GM13976 (cell line): ENCODE results near the gene CFAP299.
"Not testable (repeated sequence)": the region's sequence is repeated elsewhere in the genome, so short reads cannot be mapped to it uniquely, and the experiment has no call there.

ENCODE experiments used
- DNase-seq: peaks from one replicate; pipeline ENCODE4 v3.0.0; 2012; ENCODE audit warnings: low spot score
- CTCF ChIP-seq: IDR thresholded peaks from 2 replicates; pipeline ENCODE4 v1.5.1; 2012; ENCODE audit warnings: borderline replicate concordance, mild to moderate bottlenecking; ENCODE audit not compliant: insufficient read depth; ENCODE audit errors: extremely low read depth, missing control alignments, control extremely low read depth
- in situ Hi-C: fragments of 300-500 bp; cut with MboI; formaldehyde crosslinking; loops from one replicate; pipeline ENCODE4 v1.12.0; 2022; ENCODE audit warnings: low sequenced_read_pairs, mixed read lengths, inconsistent platforms; ENCODE audit not compliant: unreplicated experiment

The CFAP299 gene

DNA sequence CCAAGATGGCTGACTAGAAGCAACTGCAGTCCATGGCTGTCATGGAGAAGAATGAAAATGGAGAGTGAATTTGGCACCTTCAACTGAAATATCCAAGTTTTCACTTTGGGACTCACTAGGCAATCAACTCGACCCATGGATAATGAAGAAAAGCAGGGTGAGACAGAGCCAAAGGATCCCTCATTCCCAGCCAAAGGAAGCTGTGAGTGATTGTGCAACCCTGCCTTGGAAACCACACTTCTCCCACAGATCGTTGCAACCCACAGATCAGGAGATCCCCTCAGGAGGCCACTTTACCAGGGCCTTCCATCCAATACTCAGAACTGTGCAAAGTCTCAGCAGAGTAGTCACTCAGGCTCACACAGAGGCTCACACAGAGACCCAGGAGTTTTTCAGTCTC is 4.5 kb downstream of the CFAP299 start:
- in situ Hi-C loops, result no loop called here
- TF ChIP-seq CTCF, result no peak
- no peak for DNase-seq

DNA sequence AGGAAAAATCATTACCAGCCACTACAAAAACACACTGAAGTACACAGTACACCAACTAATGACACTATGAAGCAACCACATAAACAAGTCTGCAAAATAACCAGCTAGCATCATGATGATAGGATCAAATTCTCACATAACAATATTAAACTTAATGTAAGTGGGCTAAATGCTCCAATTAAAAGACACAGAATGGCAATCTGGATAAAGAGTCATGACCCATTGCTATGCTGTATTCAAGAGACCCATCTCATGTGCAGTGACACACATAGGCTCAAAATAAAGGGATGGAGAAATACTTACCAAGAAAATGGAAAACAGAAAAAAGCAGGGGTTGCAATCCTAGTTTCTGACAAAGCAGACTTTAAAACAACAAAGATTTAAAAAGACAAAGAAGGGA is 7.2 kb downstream of the CFAP299 start:
- in situ Hi-C loops, DNase-seq: not testable (repeated sequence)

- DNase-seq, result no peak
- TF ChIP-seq CTCF, result no peak
- in situ Hi-C loops, result no loop called here
Measured at GRCh38 chr4:80343887-80344286, 8.4 kb downstream of the CFAP299 start.

DNA sequence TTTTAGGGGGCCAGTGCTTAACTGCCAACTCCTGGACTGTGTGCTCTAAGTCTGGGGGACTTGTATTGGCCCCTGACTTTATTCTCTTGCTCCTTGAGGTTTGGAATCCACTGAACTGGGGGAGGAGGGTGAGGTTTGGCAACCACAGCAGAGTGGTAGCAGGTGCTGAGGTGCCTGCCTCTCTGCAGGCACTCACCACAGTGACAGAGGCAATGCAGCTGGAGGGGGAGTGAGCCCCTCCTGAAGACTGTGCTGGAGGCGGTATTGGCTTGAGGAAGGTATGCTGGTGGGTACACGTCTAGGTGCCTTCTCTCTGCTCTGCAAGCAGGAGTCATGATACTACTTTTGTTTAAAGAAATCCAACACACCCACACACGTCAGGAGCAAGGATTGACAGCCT is 24.6 kb downstream of the CFAP299 start:
- DNase-seq, result no peak
- in situ Hi-C loops, result loop anchor here (25.0 kb wide), 1 partner anchor 977 kb away; no protein-coding TSS in a partner anchor
- no peak for TF ChIP-seq CTCF

DNA sequence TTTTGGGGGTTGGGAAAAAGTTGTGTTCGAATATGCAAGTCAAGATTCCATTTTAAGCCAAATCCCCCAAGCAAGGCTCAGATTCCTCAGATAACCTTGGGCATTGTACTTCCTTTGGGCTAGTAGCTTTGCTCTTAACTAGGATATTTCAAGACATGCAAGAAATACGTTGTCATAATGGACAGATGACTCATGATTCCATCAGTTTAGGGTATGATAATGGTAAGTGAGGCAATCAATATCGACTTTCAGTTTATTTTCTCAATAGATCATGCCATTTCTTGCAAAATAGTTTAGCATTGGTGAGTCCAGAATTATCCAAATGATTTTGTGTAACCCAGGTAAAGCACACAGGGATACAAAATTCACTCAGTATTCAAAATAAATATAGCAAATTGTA is 25.4 kb downstream of the CFAP299 start:
- in situ Hi-C loops, result loop anchor here (25.0 kb wide), 1 partner anchor 976 kb away; no protein-coding TSS in a partner anchor
- no peak for DNase-seq
- TF ChIP-seq CTCF, result no peak

- peak; percentile 32 for DNase-seq
- no peak for TF ChIP-seq CTCF
- in situ Hi-C loops, result loop anchor here (25.0 kb wide), 1 partner anchor 976 kb away; no protein-coding TSS in a partner anchor
Measured at GRCh38 chr4:80361329-80361900, 25.9 kb downstream of the CFAP299 start.

DNA sequence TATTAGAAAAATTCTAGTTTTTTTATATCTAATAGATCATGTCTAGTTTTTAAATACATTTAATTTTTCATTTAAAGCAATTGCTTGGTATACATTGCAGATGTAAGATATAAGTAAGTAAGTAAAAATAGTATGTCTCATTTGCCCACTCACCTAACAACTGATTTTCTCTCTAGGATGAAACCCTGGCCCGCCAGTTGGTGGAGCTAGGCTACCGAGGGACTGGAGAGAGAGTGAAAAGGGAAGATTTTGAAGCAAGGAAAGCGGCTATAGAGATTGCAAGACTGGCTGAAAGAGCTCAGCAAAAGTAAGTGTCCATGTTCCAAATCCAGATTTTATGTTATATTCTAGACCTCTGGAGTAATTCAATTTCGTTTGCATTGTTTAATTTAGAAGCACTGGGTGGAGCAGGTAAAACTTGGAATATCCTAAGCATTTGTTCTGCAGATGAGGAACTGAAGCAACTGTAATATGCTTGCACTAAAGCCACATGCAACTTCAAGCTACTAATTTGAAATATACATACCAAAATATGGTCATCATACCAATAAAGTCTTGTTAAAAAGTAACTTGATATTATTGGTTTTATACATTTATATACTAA is 27.1 kb downstream of the CFAP299 start:
- in situ Hi-C loops, result loop anchor here (25.0 kb wide), 1 partner anchor 975 kb away; no protein-coding TSS in a partner anchor

More for the DNA sequence above, 27.1 kb downstream of the CFAP299 start:
- DNase-seq, result peak; percentile 30
- TF ChIP-seq CTCF, result peak; percentile 55
